GM19035 (cell line): ENCODE results near the gene GSTT4.
"Not testable (repeated sequence)": the region's sequence is repeated elsewhere in the genome, so short reads cannot be mapped to it uniquely, and the experiment has no call there.

Source experiments
- ATAC-seq: cut with Tn5 transposase; IDR thresholded peaks from one replicate; pipeline ENCODE4 v1.9.1; 2021; ENCODE audit not compliant: unreplicated experiment

Gene GSTT4

DNA sequence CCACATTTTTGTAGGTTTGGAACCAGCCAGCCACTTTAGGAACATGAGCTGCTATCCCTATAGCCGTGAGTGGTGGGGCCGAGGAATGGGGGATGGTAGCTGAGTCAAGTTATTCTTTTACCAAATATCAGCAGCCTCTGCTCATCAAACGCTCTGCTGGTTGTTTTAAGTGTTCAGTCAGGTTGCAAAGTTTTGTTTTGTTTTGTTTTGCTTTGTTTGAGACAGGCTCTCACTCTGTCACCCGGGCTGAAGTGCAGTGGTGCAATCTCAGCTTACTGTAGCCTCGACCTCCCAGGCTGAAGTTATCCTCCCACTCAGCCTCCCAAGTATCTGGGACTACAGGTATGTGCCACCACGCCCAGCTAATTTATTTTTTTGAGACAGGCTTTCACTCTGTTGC, 20.2 kb upstream of the GSTT4 start:
- ATAC-seq: no peak

DNA sequence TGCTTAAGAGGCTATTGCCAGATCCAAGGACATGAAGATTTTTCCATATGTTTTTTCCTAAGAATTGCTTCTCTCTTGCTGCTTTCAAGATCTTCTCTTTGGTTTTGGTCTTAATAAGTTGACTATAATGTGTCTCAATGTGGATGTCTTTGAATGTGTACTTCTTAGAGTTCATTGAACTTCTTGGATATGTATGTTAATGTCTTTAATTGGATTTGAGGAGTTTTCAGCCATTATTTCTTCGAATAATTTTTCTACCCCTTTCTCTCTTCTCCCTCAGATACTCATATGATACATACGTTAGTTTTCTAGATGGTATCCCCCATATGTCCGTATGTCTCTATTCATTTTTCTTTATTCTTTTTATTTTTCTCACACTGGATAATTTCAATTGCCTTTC, 19.1 kb upstream of the GSTT4 start:
- ATAC-seq: no peak

DNA sequence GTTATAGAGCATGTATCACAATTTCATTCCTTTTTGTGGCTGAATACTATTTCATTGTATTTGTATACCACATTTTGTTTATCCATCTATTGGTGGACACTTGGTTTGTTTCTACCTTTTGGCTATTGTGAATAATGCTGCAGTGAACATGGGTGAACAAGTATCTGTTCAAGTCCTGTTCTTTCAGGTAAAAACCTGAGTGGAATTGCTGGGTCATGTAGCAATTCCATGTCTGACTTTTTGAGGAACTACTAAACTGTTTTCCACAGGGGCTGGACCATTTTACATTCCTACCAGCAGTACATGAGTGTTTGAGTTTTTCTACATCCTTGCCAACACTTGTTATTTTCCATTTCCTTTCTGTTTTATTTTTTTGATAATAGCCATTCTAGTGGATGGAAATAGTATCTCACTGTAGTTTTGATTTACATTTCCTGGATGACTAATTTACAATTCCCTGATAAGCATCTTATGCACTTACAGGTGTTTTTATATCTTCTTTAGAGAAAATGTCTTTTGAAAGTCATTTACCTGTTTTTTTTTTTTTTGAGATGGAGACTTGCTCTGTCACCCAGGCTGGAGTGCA, 18.0 kb upstream of the GSTT4 start:
- ATAC-seq: no peak

DNA sequence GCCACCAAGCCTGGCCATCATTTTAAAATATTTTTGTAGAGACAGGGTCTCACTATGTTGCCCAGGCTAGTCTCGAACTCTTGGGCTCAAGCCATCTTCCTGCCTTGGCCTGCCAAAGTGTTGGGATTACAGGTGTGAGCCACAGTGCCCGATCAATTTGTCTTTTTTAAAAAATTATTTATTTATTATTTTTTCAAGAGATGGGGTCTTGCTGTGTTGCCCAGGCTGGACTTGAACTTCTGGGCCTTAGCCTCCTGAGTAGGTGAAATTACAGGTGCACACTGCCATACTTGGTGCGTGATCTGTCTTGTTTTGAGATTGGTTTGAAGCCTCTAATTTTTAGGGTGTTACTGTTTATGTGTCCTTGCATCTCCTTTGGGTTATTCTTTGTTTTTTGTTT, 16.1 kb upstream of the GSTT4 start:
- no peak for ATAC-seq

DNA sequence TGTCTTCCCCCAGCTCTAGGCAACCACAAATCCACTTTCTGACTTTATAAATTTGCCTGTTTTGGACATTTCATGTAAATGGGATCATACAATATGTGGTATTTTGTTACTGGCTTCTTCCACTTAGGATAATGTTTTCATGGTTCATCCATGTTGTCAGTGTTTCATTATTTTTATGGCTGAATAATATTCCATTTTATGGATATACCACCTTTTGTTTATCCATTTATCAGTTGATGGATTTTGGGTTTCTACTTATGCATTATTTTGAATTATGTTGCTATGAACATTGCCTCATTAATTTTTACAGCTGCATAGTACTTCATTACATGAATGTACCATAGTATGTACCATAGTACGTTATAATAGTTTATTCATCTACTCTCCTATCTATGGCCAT, 10.9 kb upstream of the GSTT4 start:
- ATAC-seq: no peak

DNA sequence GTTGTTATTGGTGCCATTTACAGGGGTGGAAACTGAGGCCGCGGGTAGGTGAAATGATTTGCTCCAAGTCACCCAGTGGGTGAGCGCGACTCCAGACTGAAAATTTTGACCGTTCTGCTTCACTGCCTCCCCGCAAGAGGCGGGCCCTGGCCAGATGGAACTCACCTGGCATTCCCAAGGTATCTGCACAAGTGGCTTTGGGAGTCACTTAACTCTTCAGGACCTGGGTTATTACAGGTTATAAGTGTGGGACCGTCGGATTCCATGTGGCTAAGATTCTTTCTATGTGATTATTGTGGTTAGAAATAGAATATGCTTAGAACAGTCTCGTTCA, 6.4 kb upstream of the GSTT4 start:
- ATAC-seq: no peak

DNA sequence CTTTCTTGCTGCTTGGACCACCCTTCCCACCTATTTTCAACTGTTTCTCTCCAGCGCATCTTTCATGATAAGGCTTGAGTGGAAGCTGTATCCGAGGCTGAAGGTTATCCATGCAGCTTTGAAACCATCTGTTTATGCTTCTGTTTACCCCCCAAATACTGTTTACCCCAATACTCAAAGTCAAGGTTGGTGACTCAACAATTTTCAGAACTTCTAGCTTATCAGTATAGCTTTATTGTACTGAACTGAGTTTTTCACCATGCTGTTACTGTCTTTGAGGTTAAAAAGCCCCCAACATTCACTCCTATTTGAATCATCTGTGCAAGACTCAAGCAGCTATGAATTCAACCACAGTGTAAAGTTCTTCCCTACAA, 4.8 kb upstream of the GSTT4 start:
- ATAC-seq: no peak

DNA sequence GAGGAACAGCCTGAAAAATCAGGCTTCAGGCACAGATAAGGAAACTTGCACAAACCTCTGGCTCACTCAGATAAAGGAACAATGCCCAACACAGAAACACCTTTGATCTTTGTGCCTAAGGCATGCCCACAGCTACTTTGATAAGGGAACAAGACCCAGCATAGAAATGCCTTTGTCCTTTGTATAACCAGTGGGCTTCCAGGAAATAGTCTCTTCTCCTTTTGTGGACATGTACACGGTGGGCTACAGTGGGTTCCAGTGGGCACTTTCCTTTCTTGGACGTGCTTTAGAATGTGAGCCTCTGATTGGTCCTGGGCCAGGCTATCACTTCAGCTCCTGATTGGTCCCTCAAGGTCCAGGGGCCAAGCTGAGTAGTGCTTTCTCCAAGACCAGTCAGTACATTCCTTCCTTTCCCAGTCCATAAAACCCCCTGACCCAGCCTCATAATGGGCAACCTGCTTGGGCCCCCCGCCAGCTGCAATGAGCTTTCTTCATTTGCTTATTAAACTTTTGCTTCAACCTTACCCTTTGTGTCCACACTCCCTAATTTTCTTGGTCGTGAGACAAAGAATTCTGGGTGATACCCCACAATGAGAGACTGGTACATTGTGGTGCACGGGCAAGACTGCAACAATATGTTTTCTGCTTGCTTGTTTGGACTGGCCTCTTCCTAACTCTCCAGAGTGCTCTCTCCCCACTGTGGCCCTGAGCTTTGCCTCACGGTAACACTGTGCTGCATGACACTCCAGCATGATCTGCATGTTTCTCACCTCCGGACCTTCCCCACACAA, 4.2 kb upstream of the GSTT4 start:
- no peak for ATAC-seq

DNA sequence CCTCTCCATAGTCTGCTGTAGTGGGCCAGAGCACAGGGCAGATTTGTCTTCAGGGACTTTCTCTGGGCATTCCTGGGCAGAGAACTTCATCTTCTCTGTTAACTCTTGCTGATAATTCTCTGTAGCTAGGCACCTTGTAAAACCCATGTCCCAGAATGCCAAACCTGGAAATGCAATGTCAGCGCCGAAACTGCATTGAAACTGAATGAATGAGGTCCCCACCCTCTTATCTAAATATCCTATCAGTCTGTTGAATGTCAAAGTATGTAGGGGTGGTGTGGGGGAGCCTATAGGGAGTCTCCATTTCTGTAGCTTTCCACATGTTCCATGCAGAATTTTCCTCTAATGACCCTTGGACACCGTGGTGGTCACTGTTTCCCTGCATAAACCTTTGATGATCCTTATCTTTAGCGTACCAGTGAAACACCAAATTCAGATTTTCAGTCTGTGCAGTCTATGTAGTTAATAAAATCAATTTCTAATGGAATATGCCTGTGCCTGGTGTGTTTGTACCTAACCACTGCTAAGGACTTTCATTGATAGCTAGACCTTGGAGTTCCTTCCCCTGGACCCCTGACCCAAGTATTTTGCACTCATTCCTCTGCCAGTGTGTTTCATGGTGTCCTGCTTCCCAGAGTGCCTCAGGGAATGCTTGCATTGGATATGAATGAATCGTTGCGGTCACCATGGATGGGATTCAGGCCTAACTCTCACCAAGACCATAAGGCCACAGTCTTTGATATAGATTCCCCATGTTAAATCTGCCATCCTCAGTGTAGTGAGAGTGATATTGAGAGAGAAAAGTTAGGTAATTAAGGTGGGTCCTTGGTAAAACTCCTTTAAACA, 3.4 kb upstream of the GSTT4 start:
- ATAC-seq: no peak

DNA sequence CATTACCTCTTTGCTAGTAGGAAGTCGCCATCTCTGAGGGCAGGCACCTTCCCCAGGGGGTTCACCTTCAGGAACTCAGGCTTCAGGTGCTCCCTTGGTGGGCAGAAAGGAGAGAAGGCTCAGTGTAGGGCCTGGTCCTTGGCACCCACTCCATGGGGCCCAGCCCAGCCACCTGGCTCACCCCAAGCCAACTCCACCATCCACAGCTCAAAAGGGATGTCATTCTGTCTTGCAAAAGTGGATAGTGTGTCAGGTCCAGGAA, 2.7 kb upstream of the GSTT4 start:
- ATAC-seq: no peak

DNA sequence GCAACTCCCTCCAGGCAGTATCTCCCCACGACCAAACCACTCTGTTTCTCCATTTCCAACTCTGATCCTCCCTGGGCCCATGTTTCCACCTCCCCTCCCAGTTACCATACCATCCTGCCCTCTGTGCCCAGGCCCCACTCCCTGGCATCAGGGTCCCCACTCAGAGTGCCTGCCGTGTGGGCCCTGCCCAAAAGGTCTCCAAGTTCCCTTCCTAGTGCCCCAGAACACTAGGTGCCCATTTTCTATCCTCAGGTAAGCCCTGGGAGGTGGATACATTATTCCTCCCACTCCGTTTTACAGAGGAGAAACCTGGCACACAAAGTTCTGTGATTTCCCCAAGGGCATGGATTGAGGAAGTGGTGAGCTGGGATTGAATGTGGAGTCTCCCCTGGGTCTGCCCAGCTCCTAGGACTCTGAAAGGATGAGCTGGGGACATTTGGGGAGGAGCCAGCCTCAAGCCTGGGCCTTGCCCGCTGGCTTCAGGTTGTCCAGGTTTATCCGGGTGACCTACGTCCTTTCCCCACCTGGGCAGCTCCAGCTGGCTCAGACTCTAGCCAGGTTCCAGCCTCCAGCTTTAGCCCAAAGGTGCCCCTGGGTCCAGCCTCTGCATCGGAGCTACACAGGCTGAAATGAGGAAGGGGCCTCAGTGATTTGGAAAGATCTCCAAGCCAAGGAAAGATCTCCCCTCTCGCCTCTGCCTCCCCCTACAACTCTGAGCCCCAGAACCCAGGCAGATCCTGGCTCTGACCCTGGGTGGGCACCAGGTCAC, 2.2 kb upstream of the GSTT4 start:
- ATAC-seq: no peak

DNA sequence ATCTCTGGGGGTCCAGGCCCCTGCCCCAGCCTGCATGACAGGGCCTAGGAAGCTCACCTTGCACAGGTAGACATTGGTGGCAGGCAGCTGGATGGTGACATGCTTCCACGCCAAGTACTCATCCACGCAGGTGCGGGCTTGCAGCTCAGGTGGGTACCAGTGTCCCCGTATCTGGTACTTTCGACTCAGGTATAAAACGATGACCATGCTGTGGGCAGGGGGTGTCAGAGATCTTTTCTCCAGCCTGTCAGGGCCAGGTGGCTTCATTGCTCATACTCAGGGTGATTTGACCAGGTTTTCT, 1.6 kb upstream of the GSTT4 start:
- no peak for ATAC-seq

DNA sequence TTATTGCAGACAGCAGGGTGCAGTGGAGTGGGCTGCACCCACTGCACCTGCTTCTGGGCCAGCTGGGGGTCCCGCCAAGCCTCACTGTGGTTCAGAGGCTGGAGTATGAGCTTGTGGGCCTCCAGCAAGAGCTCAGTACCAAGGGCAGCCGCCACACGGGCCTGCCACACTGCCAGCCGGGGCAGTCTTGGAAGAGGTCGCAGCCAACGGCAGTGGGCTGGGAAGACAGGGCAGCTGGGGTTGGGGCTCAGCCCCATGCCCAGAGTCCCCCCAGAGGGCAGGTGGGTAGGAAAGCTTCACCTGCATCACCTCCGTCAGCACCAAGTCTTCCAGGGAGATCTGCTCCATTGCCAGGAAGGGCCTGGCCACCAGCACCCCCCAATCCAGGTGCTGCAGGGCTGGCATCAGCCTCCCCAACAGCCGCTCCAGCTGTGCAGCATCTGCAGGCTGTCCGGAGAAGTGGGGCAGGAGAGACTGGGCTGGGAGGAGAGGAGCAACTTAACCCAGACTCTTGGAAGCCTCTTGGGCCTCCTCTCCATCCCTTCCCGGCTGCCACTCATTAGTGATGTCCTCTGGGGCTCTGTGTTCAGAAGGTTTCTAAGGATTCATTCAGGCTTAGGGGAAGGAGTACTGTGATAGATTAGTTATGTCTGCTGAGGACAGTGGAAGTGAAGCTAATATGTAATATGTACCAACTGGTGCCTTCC, 1.1 kb upstream of the GSTT4 start:
- no peak for ATAC-seq

DNA sequence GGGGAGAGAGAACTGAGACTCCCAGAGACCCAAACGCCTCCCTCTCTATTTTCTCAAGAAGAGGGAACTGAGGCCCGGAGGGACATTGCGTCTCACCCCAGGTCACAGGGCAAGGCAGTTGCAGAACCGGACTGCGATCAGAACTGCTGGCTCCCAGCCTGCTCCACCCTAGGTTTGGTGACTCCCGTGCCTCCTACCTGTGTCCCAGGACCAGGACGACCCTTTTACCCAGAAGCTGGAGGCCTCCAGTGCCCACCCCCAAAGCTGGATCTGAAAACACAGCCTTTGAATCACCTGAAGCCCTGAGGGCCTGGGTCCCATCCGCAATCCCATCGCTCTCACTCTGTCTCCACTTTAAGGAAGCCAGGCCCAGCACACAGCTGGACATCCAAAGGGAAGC, 1.4 kb downstream of the GSTT4 start:
- ATAC-seq: no peak

DNA sequence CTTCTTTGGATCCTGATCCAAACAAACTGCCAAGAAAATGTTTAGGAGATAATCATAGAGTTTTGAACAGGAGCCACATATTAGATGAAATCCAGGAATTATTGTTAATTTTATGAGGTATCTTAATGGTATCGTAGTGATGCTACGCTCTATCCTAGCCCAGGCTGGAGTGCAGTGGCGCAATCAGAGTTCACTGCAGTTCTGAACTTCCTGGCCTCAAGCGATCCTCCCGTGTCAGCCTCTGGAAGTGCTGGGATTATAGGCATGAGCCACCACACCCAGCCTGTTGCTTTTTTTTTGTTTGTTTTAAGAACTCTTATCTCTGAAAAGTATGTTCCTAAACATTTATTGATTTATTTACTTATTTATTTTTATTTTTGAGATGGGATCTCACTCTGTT, 2.4 kb downstream of the GSTT4 start:
- ATAC-seq: no peak

DNA sequence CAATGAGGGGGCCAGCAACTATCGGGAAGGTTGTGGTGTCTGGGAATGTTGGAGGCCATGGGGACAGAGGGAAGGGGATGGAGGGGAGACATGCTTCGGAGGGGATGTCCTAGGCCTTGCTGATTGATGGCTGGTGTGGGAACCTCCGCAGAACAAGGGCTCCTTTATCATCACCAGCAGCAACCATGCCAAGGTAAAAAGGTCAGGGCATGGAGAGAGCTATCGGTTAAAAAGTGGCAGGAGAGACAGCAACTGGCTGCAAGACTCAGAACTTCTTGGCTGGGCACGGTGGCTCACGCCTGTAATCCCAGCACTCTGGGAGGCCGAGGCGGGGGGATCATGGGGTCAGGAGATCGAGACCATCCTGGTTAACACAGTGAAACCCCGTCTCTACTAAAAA, 3.0 kb downstream of the GSTT4 start:
- ATAC-seq: no peak

DNA sequence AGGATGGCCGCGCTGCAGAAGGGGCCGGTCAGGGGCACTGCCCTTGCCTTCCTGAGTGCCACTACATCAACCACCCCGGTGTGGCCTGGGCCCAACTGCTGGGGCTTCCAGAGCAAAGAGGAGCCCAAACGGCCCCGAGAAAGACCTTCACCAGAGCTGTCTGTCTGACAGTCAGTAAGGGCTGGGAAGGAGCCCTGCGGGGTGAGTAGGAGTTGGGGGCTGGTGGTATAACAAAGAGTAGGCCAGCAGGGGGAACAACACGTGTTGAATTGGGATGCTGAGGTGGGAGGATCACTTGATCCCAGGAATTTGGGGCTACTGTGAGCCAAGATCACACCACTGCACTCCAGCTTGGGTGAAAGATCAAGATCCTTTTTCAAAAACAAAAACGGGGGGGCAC, 3.9 kb downstream of the GSTT4 start:
- no peak for ATAC-seq

DNA sequence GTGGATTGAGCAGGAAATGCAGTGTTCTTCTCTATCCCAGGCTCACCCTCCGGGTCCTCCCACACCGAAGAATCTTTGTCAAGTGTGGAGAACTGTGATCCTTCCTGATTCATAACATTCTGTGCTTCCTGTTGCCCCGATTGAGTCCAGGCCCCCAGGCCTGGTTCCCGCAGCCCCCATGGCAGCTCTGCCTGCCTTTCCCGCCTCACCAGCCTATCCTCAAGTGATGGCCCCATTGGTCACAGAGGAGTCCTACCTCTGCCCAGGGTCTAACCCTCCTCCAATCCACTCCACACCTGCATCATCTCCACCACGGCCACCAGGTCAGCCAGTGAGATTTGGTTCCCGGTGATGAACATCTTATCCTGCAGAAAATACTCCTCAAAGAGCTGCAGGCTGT, 5.5 kb downstream of the GSTT4 start:
- ATAC-seq: not testable (repeated sequence)

DNA sequence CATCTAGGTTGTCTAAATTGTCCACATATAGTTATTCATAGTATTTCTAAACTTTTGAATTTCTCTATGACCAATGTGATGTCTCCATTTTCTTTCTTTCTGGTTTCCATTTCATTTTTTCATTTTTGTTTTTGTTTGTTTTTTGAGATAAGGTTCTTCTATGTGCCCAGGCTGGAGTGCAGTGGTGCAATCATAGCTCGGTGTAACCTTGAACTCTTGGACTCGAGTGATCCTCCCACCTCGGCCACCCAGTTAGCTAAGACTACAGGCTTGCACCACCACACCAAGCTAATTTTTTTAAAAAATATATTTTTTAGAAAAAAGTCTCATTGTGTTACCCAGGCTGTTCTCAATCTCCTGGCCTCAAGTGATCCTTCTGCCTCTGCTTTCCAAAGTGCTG, 8.2 kb downstream of the GSTT4 start:
- ATAC-seq: no peak

DNA sequence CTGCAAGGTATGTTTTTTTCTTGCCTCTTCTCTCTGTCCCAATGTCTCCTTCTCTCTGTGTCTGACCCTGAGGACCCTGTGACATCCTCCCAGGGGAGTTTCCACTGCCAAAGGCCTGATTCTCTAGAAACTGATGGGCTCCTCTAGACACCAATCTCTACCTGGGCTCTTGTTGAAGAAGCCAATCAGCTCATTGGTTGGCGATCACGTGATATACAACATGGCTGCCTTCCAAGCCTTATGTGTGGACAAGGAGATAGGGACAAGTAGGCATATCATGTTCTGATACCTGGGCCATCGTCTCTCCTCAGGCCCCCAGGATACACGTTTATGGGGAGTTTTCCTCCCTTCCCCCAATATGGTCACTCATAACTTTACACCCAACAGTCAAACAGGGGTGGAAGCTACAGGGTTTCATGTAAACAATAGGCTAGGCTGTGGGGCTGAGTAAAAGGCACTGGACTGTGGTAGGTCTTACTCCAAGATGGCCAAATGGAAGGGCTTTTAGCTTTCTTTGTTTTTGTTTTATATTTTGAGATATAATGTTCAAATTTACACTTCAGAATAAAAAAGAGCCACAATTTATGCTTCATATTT, 11.6 kb downstream of the GSTT4 start:
- not testable (repeated sequence) for ATAC-seq

DNA sequence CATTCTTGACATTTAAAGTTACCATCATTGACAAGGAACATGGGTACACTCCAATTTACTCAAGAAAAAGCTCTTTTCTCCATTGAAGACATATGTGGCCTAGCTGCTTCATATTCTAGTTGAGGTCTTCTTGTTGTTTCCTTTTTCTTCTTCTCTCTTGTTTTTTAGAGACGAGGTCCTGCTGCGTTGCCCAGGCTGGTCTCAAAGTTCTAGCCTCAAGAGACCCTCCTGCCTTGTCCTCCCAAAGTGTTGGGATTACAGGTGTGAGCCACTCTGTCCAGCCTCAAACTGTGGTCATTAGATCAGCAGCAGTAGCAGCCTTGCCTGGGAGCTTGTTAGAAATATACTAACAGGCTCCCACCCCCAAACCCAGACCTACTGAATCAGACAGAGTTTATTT, 12.2 kb downstream of the GSTT4 start:
- ATAC-seq: not testable (repeated sequence)
